GM19467 (cell line): Measurements from ENCODE around the gene SLX4.
A peak's percentile ranks its signal among the peaks of the same experiment; 100 is the strongest.

ENCODE experiments used
- ATAC-seq: cut with Tn5 transposase; IDR thresholded peaks from one replicate; pipeline ENCODE4 v1.9.1; 2021; ENCODE audit warnings: mild to moderate bottlenecking, moderate library complexity; ENCODE audit not compliant: unreplicated experiment

Gene SLX4

GRCh38 chr16:3583303-3584038 lies 27.9 kb downstream of the SLX4 start:
- no peak for ATAC-seq

DNA sequence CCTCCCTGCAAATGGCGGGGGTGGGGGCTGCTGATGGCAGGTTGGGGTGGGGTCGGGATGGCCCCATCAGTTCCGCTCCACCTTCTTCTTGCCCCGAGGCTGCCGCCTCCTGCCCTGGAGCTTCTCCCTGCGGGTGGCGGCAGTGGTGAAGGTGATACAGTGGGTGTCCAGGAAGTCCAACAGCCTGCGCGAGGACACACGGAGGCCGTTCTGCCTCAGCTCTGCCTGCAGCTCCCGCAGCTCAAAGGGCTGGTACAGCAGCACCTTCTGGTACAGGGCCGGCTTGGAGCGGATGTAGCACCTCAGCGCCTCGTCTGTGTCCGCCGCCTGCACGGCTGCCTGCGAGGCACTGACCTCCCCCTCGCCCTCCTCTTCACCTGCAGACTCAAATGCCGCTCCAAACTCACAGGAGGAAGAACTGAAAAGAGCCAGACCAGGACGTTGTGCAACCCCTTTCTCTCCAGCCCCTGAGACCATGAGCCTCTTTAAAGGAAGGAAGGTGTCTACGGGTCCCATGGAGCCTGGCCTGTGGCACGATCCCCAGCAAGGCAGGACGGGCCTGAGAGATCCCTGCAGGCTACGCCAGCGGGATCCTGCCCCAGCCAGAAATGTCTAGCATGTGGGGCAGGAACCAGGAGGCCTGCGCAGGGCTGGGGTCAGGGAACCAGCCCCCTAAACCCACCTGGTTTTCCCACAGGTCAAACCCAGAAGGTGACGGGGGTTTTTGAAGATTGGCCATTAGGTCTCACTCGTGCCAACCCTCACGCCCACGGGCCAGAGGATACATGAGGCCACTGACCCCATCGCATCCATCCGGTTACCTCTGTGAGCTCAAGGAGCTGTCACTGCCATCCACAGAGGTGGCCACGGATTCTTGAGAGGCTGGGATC lies 28.9 kb downstream of the SLX4 start:
- no peak for ATAC-seq

- no peak for ATAC-seq
These were observed 30.0 kb downstream of the SLX4 start for GRCh38 chr16:3581392-3581791.

GRCh38 chr16:3580686-3581085 lies 30.7 kb downstream of the SLX4 start:
- ATAC-seq, result no peak

DNA sequence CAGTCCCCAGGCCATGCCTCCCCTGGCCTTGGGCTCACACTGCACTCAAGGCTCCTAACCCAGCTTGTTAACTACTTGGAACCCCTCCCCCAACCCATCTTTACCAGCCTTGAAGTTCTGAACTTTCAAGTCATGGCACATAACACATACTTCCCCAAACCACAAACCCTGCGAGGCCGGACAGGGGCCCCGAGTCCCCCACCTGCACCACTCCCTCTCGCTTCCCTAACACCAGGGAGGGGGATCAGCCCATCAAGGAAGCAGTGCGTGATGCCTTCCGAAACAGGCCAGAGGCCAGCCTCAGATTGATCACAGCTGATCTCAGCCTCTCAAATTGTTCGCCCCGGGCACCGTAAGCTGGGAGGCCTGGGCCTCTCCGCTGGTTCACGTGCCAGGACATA lies 31.2 kb downstream of the SLX4 start:
- no peak for ATAC-seq

DNA sequence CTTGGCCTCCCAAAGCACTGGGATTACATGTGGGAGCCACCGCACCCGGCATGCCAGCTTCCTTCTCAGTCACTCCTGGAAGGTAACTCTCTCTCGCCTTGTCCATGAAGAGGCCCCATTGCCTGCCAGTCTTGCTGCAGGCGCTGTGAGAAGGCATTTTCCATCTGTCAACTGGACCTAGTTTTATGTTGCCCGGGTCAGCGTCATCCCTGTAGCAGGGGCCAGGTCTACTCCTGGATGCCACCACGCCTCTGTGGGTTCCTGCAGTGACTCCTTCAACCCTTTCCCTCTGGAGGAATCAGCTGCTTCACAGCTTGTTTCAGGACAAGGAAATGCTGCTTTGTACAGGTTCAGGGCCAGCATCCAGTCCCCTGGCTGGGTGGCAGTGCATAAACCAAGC lies 31.6 kb downstream of the SLX4 start:
- no peak for ATAC-seq

DNA sequence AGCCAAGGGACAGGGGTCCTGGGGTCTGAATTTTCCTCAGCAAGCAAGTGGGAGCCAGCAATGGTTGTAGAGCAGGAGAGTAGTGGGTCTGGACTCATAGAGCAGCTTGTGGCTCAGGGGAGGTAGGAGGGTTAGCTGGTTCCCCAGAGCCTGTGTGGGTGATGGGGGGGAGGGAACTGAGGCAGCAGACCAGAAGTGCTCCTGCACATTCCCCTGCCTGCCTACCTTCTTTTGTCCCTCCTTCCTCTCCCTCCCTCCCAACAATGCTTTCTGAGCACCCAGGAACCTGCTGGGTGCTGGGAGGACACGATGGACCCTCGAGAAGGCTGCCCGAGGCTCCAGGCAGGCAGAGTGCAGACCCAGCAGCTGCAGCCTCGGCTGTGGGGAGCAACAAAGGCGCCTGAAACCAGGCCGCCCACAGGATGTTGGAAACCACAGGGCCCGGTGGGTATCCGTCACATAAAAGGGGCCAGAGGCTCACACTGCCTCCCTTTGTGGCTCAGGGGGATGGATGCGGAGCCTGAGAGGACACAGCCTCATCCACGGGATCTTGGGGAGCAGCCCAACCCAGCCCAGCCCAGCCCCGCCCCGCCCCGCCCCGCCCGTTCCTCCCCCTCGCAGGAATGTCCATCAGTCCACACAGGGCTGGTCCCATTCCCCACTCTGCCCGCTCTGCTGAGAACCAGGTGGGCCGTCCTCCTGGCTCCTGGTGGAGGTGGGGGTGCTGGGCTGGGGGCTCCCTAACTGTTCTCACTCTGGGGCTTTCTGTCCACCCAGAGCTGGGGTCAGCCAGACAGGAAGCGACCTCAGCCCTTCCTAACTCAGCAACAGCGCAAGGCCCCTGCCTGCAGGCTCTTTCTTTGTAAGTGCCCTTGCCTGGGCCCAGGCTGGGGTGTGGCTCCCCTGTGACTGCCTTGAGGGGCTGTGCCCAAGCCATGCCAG lies 32.5 kb downstream of the SLX4 start:
- ATAC-seq, result peak; percentile 58

DNA sequence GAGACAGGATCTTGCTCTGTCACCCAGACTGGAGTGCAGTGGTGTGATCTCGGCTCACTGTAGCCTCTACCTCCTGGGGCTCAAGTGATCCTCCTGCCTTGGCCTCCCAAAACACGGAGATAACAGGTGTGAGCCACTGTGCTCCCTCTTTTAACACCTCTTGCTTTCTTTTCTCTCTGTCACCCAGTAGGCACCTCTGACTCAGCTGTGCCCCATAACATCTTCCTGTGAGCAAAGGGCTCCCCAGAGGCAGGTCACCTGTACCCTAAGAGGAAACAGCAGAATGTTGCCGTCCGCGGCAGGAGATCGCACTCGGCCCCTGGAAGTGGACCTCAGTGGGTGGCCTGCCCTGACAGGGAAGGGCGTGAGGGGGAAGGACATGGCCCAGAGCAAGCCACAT lies 33.3 kb downstream of the SLX4 start:
- no peak for ATAC-seq

- ATAC-seq, result no peak
These were observed 34.1 kb downstream of the SLX4 start, which contains the start of gene NLRC3 for GRCh38 chr16:3577302-3577752. NLRC3 (minus strand) TSS chr16:3577403; CDS start chr16:3565036, 12,367 bp downstream.

DNA sequence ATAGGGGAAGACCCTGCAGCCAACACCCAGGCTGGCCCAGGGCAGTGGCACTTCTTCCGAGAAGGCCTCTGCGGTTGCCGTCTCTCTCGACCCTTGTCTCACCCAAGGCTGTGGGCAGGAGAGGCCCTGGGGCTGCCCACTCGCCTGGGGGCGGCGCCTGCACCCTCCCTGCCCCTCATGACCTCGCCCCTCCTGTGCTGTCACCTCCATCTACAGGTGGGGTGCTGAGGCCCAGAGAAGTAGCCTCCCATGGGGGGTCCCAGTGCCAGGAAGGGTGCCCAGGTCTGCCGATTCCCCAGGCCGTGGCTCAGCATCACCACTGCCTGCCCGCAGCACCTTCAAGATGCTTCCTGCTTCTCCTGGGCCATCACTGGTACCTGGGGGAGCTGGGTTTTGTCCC lies 35.2 kb downstream of the SLX4 start:
- ATAC-seq, result no peak

DNA sequence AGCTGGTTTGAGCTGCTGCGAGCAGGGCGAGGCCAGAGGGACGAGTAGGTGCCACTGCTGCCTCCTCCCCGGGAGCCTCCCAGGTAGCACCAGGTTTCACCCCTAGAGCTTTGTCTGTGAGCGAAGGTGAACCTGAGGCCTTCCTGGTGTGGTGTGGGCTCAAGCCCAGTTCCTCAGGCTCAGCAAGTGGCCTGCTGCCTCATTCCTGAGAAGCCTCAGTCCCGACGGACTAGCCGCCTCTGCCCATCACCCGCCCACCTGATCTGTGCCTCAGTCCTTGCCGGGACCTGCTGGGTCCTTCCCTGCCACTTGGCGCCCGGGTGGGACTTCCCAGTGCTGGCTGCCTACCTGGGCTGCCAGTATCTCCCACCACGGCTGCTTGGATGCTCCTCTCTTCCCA lies 35.9 kb downstream of the SLX4 start:
- no peak for ATAC-seq

DNA sequence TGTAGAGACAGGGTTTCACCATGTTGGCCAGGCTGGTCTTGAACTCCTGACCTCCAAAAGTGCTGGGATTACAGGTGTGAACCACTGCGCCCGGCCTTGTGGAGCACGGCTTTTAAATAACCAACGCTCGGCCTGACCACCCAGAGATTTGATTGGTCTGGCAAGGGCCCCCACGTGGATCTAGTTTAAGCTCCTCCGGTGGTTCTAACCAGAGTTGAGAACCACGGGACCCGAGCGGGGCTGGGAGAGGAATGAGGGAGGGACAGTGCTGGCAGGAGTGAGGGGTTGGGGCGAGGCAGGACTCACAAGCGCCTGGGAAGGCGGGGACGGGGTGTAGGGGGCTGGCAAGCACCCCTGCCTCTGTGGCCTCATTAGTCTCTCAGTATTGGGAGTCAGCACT lies 37.2 kb downstream of the SLX4 start:
- no peak for ATAC-seq

GRCh38 chr16:3573146-3573815 lies 38.1 kb downstream of the SLX4 start:
- ATAC-seq, result no peak

GRCh38 chr16:3570420-3571062 lies 40.9 kb downstream of the SLX4 start:
- ATAC-seq, result no peak

DNA sequence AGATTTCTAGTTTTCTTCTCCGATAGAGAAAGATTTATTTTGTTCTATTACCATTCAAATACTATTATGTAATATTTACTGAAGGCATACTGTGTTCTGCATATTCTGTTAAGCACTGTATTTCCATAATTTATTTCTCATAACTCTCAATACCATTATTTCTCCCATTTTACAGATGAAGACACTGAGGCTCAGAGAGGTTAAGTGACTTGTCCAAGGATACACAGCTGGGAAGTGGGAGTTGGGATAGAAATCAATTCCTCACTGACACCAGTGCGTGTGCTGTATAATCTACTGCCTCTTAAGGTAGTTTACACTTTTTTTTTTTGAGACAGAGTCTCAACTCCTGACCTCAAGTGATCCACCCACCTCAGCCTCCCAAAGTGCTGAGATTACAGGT lies 41.6 kb downstream of the SLX4 start:
- no peak for ATAC-seq

GRCh38 chr16:3566990-3567389 lies 44.4 kb downstream of the SLX4 start:
- ATAC-seq, result no peak

DNA sequence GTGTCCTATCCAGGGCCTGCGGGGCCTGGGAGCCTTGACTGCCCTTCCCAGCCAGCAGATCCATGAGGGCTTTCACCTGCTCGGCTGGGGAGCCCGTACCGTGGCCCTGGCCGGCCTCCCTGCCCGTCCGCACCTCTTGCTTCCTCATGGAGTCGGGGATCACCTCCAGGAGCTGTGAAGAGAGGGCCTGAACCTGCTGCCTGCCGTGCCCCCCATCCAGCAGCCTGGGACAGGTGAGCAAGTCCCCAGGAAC lies 46.6 kb downstream of the SLX4 start:
- no peak for ATAC-seq

DNA sequence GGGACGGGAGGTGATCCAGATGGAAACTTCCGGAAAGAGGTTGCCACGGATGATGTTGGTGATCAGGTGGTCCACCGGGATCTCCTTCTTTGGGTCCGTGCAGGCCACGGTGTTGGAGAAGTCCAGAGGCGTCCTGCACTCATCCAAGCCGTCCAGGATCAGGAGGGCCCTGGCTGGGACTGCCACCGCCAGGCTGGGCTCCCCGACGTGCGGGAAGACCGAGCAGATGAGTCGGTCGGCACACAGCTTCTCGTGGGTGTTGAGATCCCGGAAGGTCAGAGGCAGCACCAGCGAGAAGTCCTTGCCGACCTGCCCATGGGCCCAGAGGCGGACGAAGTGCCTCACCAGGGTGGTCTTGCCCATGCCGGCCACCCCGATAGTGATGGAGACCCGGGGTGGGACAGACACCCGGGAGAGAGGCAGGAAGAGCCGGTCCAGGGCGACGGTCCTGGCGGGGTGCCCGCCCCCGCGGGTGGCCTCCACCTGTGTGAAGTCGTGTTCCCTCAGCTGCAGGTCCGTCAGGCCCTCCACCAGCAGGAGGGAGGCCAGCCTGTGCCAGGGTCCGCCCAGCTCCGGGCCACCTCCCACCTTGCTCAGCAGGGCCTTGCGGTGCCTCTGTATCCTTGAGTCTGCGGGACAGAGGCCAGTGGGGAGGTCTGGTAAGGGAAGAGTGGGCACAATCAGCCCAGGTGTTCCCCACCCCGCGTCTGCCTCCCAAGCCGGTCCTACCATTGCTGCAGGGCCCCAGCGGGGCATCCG lies 47.1 kb downstream of the SLX4 start:
- no peak for ATAC-seq

DNA sequence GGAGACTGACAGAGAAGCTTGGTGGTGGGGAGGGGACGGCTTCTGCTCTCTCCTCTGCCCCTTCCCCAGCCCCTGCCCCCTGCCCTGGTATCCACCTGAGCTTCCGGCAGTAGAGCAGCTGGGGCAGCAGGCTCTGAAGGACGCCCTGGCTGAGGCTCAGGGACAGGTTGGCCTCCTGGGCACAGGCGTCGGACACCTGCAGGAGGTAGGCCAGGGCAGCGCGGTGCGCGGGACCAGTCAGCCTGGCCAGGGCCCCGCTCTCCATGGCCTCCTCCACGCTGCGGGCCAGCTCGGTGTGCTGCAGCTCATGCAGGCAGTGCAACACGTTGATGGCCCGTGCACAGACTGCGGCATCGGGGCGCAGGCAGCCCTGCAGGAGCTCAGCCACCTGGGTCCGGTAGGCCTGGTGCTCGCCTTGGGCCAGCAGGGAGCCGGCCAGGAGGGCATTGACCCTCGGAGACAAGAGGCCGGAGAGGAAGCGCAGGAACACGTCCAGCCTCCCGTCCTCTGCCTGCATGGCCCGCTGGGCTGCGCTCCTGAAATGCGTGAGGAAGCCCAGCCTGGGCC lies 48.4 kb downstream of the SLX4 start:
- no peak for ATAC-seq
